22Rv1 (cell line): ENCODE data around the gene CHST10.

Experiments used
- CTCF ChIP-seq: fragments of 450-650 bp; IDR thresholded peaks from 2 replicates; pipeline ENCODE4 v1.5.1; 2017; ENCODE audit warnings: mild to moderate bottlenecking
- ZFX ChIP-seq: fragments of 450-650 bp; IDR thresholded peaks from 2 replicates; pipeline ENCODE4 v1.6.1; 2017; ENCODE audit warnings: antibody characterized with exemption, borderline replicate concordance

- TF ChIP-seq CTCF: no peak
- TF ChIP-seq ZFX: no peak
Measured at GRCh38 chr2:100408941-100409340, 8.5 kb downstream of the CHST10 start.
